HEK293T (cell line): ENCODE measurements around the gene ACIN1.

Experiments
- CTCF ChIA-PET: fragments of 350-600 bp; formaldehyde crosslinking; extraction: SDS; loops from one replicate; lab custom pipeline; 2021; ENCODE audit warnings: antibody characterized with exemption, inconsistent platforms; lab: Yijun Ruan, JAX
- POLR2A ChIA-PET: fragments of 350-600 bp; formaldehyde crosslinking; extraction: SDS; loops from one replicate; lab custom pipeline; 2020; ENCODE audit warnings: antibody characterized with exemption, inconsistent platforms; lab: Yijun Ruan, JAX
- DNase-seq: peaks from one replicate; pipeline ENCODE4 v3.0.0; 2012; ENCODE audit warnings: mixed read lengths; ENCODE audit errors: extremely low spot score
- ARNT ChIP-seq: fragments of 450-650 bp; IDR thresholded peaks from 2 replicates; pipeline ENCODE4 v1.6.1; 2017; ENCODE audit warnings: mild to moderate bottlenecking
- BHLHE40 ChIP-seq: fragments of 450-650 bp; IDR thresholded peaks from 2 replicates; pipeline ENCODE4 v1.6.1; 2016; ENCODE audit warnings: mild to moderate bottlenecking, moderate library complexity, borderline replicate concordance
- CTBP1 ChIP-seq: fragments of 450-650 bp; IDR thresholded peaks from 2 replicates; pipeline ENCODE4 v1.6.1; 2016; ENCODE audit warnings: borderline replicate concordance
- ELF4 ChIP-seq: fragments of 450-650 bp; IDR thresholded peaks from 2 replicates; pipeline ENCODE4 v1.6.1; 2017; ENCODE audit warnings: antibody characterized with exemption
- FOXA1 ChIP-seq: fragments of 450-650 bp; IDR thresholded peaks from 2 replicates; pipeline ENCODE4 v1.6.1; 2016; ENCODE audit warnings: mild to moderate bottlenecking
- FOXK2 ChIP-seq: fragments of 450-650 bp; IDR thresholded peaks from 2 replicates; pipeline ENCODE4 v1.6.1; 2016; ENCODE audit warnings: mild to moderate bottlenecking
- FOXM1 ChIP-seq: fragments of 450-650 bp; IDR thresholded peaks from 2 replicates; pipeline ENCODE4 v1.6.1; 2017; ENCODE audit warnings: mild to moderate bottlenecking, borderline replicate concordance
- HDGF ChIP-seq: fragments of 450-650 bp; IDR thresholded peaks from 2 replicates; pipeline ENCODE4 v1.6.1; 2017; ENCODE audit warnings: antibody characterized with exemption, borderline replicate concordance
- L3MBTL2 ChIP-seq: fragments of 450-650 bp; conservative IDR thresholded peaks from 2 replicates; pipeline ENCODE4 v1.6.1; 2016; ENCODE audit warnings: mild to moderate bottlenecking
- LEF1 ChIP-seq: fragments of 450-650 bp; IDR thresholded peaks from 2 replicates; pipeline ENCODE4 v1.6.1; 2017; ENCODE audit warnings: mild to moderate bottlenecking, borderline replicate concordance
- NFRKB ChIP-seq: fragments of 450-650 bp; IDR thresholded peaks from 2 replicates; pipeline ENCODE4 v1.6.1; 2016; ENCODE audit warnings: mild to moderate bottlenecking, moderate library complexity
- SP1 ChIP-seq: fragments of 450-650 bp; IDR thresholded peaks from 2 replicates; pipeline ENCODE4 v1.6.1; 2017
- SUZ12 ChIP-seq: fragments of 450-650 bp; IDR thresholded peaks from 2 replicates; pipeline ENCODE4 v1.6.1; 2016; ENCODE audit warnings: mild to moderate bottlenecking
- ZNF384 ChIP-seq: fragments of 450-650 bp; IDR thresholded peaks from 2 replicates; pipeline ENCODE4 v1.6.1; 2016
- TF ChIP-seq, protein P1 (sequence below): fragments of 450-650 bp; IDR thresholded peaks from 2 replicates; pipeline ENCODE4 v1.6.1; 2016

Gene ACIN1

DNA sequence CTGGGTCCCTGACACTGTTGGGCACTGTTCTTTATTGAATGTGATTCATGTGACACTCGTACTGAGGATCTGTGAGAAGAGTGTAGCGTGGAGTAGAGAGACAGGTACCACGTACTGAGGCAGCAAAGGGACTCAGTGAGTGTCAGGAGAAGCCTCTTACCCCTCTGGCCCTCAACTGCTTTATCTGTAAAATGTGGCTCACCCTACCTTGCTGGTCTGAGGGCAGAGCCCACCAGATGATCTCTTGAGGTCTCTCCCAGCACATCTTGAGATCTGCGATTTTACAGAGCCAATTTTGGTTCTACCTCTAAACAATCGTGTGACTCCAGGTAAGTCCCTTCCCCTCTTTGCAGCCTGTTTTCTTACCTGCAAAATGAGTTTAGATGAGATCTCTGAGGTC lies 21.0 kb upstream of the ACIN1 start:
- TF ChIP-seq LEF1 (no peak), SUZ12 (no peak), NFRKB (no peak)
- POLR2A ChIA-PET, result no interaction called here
- CTCF ChIA-PET, result interaction anchor here (0.6 to 1.2 kb wide), 2 partner anchors 20 to 47 kb away, joined by 3 read pairs; no protein-coding TSS in a partner anchor
- DNase-seq, result no peak

GRCh38 chr14:23115039-23115731 lies 20.2 kb upstream of the ACIN1 start:
- ChIA-PET CTCF (interaction anchor here (0.6 kb wide), 1 partner anchor 19 kb away, joined by 3 read pairs; no protein-coding TSS in a partner anchor), POLR2A (interaction anchor here (4.0 kb wide), 1 partner anchor 20 kb away, joined by 20 read pairs; the partner anchor contains the start of genes ACIN1 and C14orf119)
- DNase-seq, result no peak
- TF ChIP-seq HDGF, result no peak
- TF ChIP-seq L3MBTL2, result no peak
- TF ChIP-seq ELF4, result no peak
- no peak for TF ChIP-seq SUZ12
- no peak for TF ChIP-seq NFRKB
- TF ChIP-seq FOXK2, result no peak
- TF ChIP-seq ZNF384, result no peak
- TF ChIP-seq CTBP1, result no peak
- no peak for TF ChIP-seq LEF1
- TF ChIP-seq FOXA1, result no peak
- TF ChIP-seq FOXM1, result no peak

GRCh38 chr14:23114669-23115038 lies 19.7 kb upstream of the ACIN1 start:
- ChIA-PET CTCF (no interaction called here), POLR2A (interaction anchor here (4.0 kb wide), 1 partner anchor 20 kb away, joined by 20 read pairs; the partner anchor contains the start of genes ACIN1 and C14orf119)
- no peak for DNase-seq
- TF ChIP-seq L3MBTL2 (no peak), CTBP1 (no peak), ZNF384 (no peak), SP1 (no peak), LEF1 (no peak), ARNT (no peak), FOXK2 (no peak), NFRKB (no peak), BHLHE40 (no peak), HDGF (no peak), FOXA1 (no peak)
- TF ChIP-seq, protein P1, sequence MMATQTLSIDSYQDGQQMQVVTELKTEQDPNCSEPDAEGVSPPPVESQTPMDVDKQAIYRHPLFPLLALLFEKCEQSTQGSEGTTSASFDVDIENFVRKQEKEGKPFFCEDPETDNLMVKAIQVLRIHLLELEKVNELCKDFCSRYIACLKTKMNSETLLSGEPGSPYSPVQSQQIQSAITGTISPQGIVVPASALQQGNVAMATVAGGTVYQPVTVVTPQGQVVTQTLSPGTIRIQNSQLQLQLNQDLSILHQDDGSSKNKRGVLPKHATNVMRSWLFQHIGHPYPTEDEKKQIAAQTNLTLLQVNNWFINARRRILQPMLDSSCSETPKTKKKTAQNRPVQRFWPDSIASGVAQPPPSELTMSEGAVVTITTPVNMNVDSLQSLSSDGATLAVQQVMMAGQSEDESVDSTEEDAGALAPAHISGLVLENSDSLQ, result no peak

- ChIA-PET CTCF (no interaction called here), POLR2A (interaction anchor here (4.0 kb wide), 1 partner anchor 19 kb away, joined by 20 read pairs; the partner anchor contains the start of genes ACIN1 and C14orf119)
- TF ChIP-seq LEF1 (no peak), HDGF (no peak), FOXM1 (no peak), FOXK2 (no peak), CTBP1 (no peak), ELF4 (no peak), FOXA1 (no peak), SUZ12 (no peak)
- no peak for DNase-seq
These were observed 19.2 kb upstream of the ACIN1 start for GRCh38 chr14:23114120-23114458.

DNA sequence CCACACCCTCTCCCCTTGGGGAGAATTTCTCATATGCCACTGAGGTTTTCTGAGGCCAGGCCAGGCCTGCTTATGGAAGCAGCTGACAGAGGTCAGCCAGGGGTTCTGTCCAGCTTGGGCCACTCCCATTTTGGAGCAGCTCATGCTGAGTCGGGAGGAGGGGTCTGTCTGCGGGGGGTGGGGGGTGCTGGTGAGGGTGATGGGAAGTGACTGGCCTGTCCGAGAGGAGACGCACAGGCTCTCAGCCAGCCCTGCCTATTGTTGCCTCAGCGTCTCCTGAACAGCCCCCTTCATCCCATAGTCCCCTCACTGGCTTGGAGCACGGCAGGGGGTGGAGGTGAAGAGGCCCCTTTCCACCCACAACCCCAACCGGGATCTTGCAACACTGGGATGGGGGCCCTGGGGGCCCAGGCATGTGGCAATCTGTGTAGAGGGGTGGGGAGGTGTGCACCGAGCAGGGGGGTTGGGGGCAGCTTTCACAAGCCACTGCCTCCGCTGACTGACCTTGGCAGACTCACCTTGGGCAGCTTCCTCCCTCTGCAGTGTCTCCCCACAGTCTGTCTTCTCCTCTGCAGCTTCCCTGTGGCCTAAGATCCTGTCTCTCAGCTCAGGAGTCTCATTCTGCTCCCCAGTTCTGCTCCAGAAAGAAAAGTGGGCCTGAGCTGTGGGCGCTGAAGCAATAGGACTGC lies 18.6 kb upstream of the ACIN1 start:
- CTCF ChIA-PET, result interaction anchor here (1.5 to 5.5 kb wide), 2 partner anchors 8 to 45 kb away, joined by 8 to 32 read pairs; no protein-coding TSS in a partner anchor

GRCh38 chr14:23112359-23113178 lies 17.6 kb upstream of the ACIN1 start:
- POLR2A ChIA-PET, result interaction anchor here (0.6 to 4.0 kb wide), 4 partner anchors 18 to 208 kb away, joined by 3 to 20 read pairs (median 3); partner anchors contain the start of genes ACIN1, C14orf119 and PABPN1

More for the DNA sequence above, 18.6 kb upstream of the ACIN1 start:
- TF ChIP-seq BHLHE40 (no peak), SP1 (no peak), LEF1 (no peak)
- no peak for DNase-seq
- POLR2A ChIA-PET, result interaction anchor here (0.6 to 4.0 kb wide), 4 partner anchors 19 to 207 kb away, joined by 3 to 20 read pairs (median 3); partner anchors contain the start of genes ACIN1, C14orf119 and PABPN1

More at GRCh38 chr14:23112359-23113178, 17.6 kb upstream of the ACIN1 start:
- DNase-seq, result no peak
- TF ChIP-seq SUZ12 (no peak), ARNT (no peak), FOXK2 (no peak), ZNF384 (no peak), FOXA1 (no peak), SP1 (no peak), LEF1 (no peak), HDGF (no peak), L3MBTL2 (no peak), ELF4 (no peak)
- CTCF ChIA-PET, result interaction anchor here (0.9 to 5.5 kb wide), 3 partner anchors 9 to 75 kb away, joined by 3 to 32 read pairs (median 8); no protein-coding TSS in a partner anchor
